Smooth muscle cell (in vitro differentiated cells): ENCODE measurements around the gene MYOG. TPM values are rescaled to one million over a fixed set of nuclear protein-coding genes. Genes with fewer than 3 reads are reported as not detected.

Experiments
- DNase-seq: peaks from one replicate; lab custom pipeline; 2025; ENCODE audit not compliant: unreplicated experiment; lab: John Stamatoyannopoulos, UW
- H2AFZ ChIP-seq: fragments of 200-600 bp; sonication (generic); 2 replicates; pipeline ENCODE4 v1.6.0; 2016; ENCODE audit warnings: antibody characterized with exemption, low read depth, mild to moderate bottlenecking
- H3F3A ChIP-seq: fragments of 200-600 bp; sonication (generic); 2 replicates; pipeline ENCODE4 v1.6.0; 2017; ENCODE audit warnings: antibody characterized with exemption, low read depth
- H3K27ac ChIP-seq: fragments of 200-600 bp; sonication (generic); 2 replicates; pipeline ENCODE4 v1.5.1; 2016; ENCODE audit warnings: low read depth, mild to moderate bottlenecking
- H3K27me3 ChIP-seq: fragments of 200-600 bp; sonication (generic); 2 replicates; pipeline ENCODE4 v1.6.1; 2016; ENCODE audit warnings: low read depth, mild to moderate bottlenecking
- H3K36me3 ChIP-seq: fragments of 200-600 bp; sonication (generic); 2 replicates; pipeline ENCODE4 v1.5.1; 2016; ENCODE audit warnings: low read depth
- H3K4me1 ChIP-seq: fragments of 200-600 bp; sonication (generic); 2 replicates; pipeline ENCODE4 v1.5.1; 2016; ENCODE audit warnings: low read depth
- H3K4me2 ChIP-seq: fragments of 200-600 bp; sonication (generic); 2 replicates; pipeline ENCODE4 v1.6.0; 2016; ENCODE audit warnings: mild to moderate bottlenecking
- H3K4me3 ChIP-seq: fragments of 200-600 bp; sonication (generic); 2 replicates; pipeline ENCODE4 v1.5.1; 2016; ENCODE audit warnings: mild to moderate bottlenecking
- H3K79me2 ChIP-seq: fragments of 200-600 bp; sonication (generic); 2 replicates; pipeline ENCODE4 v1.6.0; 2016; ENCODE audit warnings: low read depth, mild to moderate bottlenecking
- H3K9ac ChIP-seq: fragments of 200-600 bp; sonication (generic); 2 replicates; pipeline ENCODE4 v1.6.0; 2016; ENCODE audit warnings: low read depth
- H3K9me3 ChIP-seq: fragments of 200-600 bp; sonication (generic); replicated peaks from 2 replicates; pipeline ENCODE4 v1.5.1; 2016; ENCODE audit warnings: low read depth
- H4K20me1 ChIP-seq: fragments of 200-600 bp; sonication (generic); 2 replicates; pipeline ENCODE4 v1.6.0; 2016; ENCODE audit warnings: low read depth
- WGBS: methylation state at CpG from one replicate; pipeline ENCODE4 v1.1.7; 2016; ENCODE audit warnings: low lambda C conversion rate; 5-methylcytosine and 5-hydroxymethylcytosine counted together
- polyA plus RNA-seq: library from polyadenylated mRNA; unstranded; fragments of >200 nt; fragmentation: Nextera tagmentation; extraction: Ambion mirVana; gene quantifications from 2 replicates; pipeline ENCODE4 v1.2.1, GENCODE V29; 2016
- total RNA-seq: library from RNA; depleted of rRNA; stranded (reverse); fragments of >200 nt; gene quantifications from 2 replicates; pipeline ENCODE4 v1.2.3, GENCODE V29; 2014
- TF ChIP-seq, protein P1 (sequence below): fragments of 200-600 bp; sonication (generic); IDR thresholded peaks from 2 replicates; pipeline ENCODE4 v1.5.1; 2017; ENCODE audit warnings: borderline replicate concordance, mild to moderate bottlenecking, antibody characterized with exemption; ENCODE audit not compliant: insufficient read depth, poor library complexity, severe bottlenecking

Gene MYOG
- total and polyA plus RNA-seq, 2 experiments from 2014 or later, result not detected

DNA sequence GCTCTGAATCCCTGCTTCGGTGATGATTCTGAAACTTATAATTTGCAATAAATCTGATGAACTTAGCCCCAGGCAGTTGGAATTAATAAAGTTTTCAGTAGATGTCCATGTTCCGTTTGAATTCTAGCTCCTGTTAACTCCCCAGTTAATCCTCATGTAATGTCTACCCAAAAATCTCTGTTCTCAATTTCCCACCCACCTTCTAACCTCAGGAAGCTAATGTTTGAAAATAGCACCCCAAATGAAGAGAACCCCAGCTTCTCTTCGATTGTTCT, 3.6 kb downstream of the MYOG start:
- Histone ChIP-seq H3K79me2 (no peaks in the 10 kb centered on the region), H3F3A (no peaks in the 10 kb centered on the region), H3K27me3 (no peaks in the 10 kb centered on the region), H3K27ac (no peak overlapping the region), H3K4me2 (no peak overlapping the region), H3K4me3 (no peak overlapping the region), H3K4me1 (no peaks in the 10 kb centered on the region), H3K9me3 (no peaks in the 10 kb centered on the region), H2AFZ (no peak overlapping the region), H3K36me3 (no peaks in the 10 kb centered on the region), H3K9ac (no peak overlapping the region), H4K20me1 (no peaks in the 10 kb centered on the region)
- 70% methylated on average over 3 of the region's 3 CpGs for WGBS
- no peak for DNase-seq
- TF ChIP-seq, protein P1, sequence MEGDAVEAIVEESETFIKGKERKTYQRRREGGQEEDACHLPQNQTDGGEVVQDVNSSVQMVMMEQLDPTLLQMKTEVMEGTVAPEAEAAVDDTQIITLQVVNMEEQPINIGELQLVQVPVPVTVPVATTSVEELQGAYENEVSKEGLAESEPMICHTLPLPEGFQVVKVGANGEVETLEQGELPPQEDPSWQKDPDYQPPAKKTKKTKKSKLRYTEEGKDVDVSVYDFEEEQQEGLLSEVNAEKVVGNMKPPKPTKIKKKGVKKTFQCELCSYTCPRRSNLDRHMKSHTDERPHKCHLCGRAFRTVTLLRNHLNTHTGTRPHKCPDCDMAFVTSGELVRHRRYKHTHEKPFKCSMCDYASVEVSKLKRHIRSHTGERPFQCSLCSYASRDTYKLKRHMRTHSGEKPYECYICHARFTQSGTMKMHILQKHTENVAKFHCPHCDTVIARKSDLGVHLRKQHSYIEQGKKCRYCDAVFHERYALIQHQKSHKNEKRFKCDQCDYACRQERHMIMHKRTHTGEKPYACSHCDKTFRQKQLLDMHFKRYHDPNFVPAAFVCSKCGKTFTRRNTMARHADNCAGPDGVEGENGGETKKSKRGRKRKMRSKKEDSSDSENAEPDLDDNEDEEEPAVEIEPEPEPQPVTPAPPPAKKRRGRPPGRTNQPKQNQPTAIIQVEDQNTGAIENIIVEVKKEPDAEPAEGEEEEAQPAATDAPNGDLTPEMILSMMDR, result no peak

DNA sequence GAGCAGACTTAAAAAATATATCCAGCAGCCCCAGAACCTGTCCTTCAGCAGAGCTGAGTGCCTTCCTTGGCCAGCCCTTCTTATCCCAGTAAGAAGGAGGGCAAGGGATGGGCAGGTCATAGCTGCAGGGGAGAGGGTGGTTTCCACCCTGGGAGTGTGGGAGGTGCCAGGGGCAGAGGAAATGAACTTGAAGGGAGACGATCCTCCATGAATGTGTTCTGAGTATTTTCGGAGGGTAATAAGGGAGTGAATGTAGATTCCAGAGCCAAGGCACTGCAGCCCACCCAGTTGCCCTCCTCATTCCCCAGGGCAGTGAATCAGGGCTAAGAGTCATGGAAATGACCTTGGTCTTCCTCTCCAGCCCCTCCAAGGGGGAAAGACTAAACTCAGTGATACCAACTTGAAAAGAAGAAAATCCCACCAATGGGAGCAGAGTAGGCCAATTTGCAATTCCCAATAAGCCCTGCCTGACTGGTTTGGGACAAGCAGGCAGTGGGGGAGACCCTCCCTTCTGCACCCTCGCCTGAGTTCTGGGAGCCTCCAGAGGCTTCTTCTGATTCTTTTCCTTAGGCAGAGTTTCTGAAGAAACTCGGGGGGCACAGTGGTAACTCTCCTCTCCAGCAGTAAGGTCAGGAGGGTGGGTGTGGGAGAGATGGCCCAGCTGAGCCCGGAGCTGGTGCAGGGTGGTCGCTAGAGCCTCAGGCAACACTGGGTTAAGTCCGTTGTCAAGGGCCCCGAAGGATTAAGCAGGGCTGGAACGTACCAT, 4.2 kb downstream of the MYOG start:
- Histone ChIP-seq H3K27me3 (no peaks in the 10 kb centered on the region), H3K4me1 (no peaks in the 10 kb centered on the region), H3K79me2 (no peaks in the 10 kb centered on the region), H3K27ac (no peak overlapping the region), H3K36me3 (no peaks in the 10 kb centered on the region), H3K4me2 (no peak overlapping the region), H3K4me3 (no peak overlapping the region), H3K9ac (no peak overlapping the region), H3K9me3 (no peaks in the 10 kb centered on the region), H4K20me1 (no peaks in the 10 kb centered on the region), H3F3A (no peaks in the 10 kb centered on the region), H2AFZ (no peak overlapping the region)
- WGBS, result 60% methylated on average over 9 of the region's 9 CpGs
- no peak for DNase-seq
- TF ChIP-seq, protein P1, result no peak

DNA sequence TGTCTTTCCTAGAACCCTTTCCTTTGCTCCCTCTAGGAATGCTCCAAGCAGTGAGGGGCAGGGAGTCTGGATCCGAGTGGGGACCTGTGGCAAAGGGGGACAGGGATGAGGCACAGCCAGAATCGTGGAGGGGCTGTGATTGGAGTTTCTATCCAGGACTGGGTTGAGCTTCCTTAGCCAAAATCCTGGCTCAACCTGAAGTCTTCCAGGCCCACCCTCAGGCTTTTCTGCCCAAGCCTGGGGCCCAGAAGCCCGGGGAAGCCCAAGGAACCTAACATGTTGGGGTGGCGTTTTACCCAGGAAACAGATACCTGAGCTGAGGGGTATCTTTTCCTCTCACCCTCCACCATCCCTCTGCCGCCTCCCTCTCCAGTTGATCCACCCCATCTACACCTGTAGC, 5.4 kb downstream of the MYOG start:
- 98% methylated on average over 5 of the region's 5 CpGs for WGBS
- Histone ChIP-seq H3K4me3 (no peak overlapping the region), H3K9me3 (no peaks in the 10 kb centered on the region), H2AFZ (no peak overlapping the region), H3F3A (no peaks in the 10 kb centered on the region), H3K79me2 (no peaks in the 10 kb centered on the region), H4K20me1 (peaks cover under 1% of the 10 kb centered on the region), H3K9ac (no peak overlapping the region), H3K27ac (no peak overlapping the region), H3K4me1 (no peaks in the 10 kb centered on the region), H3K4me2 (no peak overlapping the region), H3K27me3 (peaks cover 11% of the 10 kb centered on the region), H3K36me3 (no peaks in the 10 kb centered on the region)
- TF ChIP-seq, protein P1, result no peak
- DNase-seq, result no peak

DNA sequence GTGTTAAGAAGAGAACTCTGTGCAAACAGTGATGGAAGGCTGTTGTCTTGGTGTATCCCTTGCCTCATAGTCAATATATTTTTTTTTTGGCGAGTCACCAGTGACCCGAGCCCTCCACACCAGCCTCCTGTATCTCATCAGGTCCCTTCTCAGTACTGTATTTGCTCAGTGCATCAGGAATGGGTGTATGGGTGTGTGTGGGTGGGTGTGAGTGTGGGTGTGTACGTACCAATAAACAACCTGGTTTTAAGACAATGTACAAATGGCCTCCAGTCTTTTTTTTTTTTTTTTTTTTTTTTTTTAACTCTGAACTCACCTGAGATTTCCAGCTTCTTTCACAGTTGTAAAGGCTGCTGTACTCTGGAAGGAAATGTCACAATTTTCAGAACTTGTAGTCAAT, 7.3 kb downstream of the MYOG start:
- Histone ChIP-seq H3K79me2 (no peaks in the 10 kb centered on the region), H3K27ac (no peak overlapping the region), H3K36me3 (no peaks in the 10 kb centered on the region), H3K4me2 (no peak overlapping the region), H3F3A (no peaks in the 10 kb centered on the region), H4K20me1 (peaks cover 10% of the 10 kb centered on the region), H3K4me3 (no peak overlapping the region), H3K9ac (no peak overlapping the region), H3K4me1 (no peaks in the 10 kb centered on the region), H3K9me3 (no peaks in the 10 kb centered on the region), H2AFZ (no peak overlapping the region), H3K27me3 (peaks cover 30% of the 10 kb centered on the region)
- no peak for DNase-seq
- TF ChIP-seq, protein P1, result no peak
- 93% methylated on average over 3 of the region's 3 CpGs for WGBS
